Measurements from ENCODE around the gene SVIL. TPM values are rescaled to one million over a fixed set of nuclear protein-coding genes. Genes with fewer than 3 reads are reported as not detected.
A peak's percentile ranks its signal among the peaks of the same experiment; 100 is the strongest.
"Not testable (repeated sequence)": the region's sequence is repeated elsewhere in the genome, so short reads cannot be mapped to it uniquely, and the experiment has no call there.

Gene SVIL
- total RNA-seq, 1 experiment from 2014 or later: 15.3 TPM

DNA sequence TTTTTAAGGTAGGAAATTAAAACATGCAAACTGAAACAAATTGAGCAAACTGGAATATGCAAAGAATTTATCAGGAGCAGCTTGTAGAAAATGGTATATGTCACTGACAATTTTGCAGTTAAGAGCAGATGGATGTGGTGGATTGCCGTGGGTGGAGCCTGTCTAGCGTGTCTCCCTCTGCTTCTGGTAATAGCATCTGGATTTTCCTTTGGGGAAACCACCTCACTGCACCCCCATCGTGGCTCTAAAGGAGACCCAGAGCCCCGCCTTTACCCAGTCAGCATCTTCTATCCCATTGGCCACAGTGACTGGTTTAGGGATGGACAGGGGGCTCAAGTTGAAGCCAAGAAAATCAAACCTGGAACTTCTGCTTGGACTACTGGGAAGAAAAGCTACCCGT, 142.9 kb downstream of the SVIL start:
- DNase-seq: no peak
- H3K18ac ChIP-seq (ENCODE audit: insufficient read length, low read depth, low read length): no peak overlapping the region
- H2BK15ac ChIP-seq (ENCODE audit: low read depth, low read length): no peak overlapping the region
- H3K4me3 Mint-ChIP-seq: no peak overlapping the region
- no peak overlapping the region for H3K9ac ChIP-seq (ENCODE audit: extremely low read depth, insufficient read length, low read length)
- no peak overlapping the region for H3K27ac ChIP-seq (ENCODE audit: insufficient read length, low read depth, low read length)
- H2BK120ac ChIP-seq (ENCODE audit: low read depth, low read length, poor library complexity, severe bottlenecking): no peak overlapping the region
- no peak overlapping the region for H3K23ac ChIP-seq (ENCODE audit: insufficient read length, low read depth, low read length)
- no peaks in the 10 kb centered on the region for H3K9me3 ChIP-seq (ENCODE audit: control insufficient read depth, low read depth, low read length)
- no peak overlapping the region for H2BK5ac ChIP-seq (ENCODE audit: insufficient read length, low read length)
- no peak overlapping the region for H3K56ac ChIP-seq (ENCODE audit: insufficient read length, low read depth, low read length)
- H4K5ac ChIP-seq (ENCODE audit: insufficient read length, low read depth, low read length): no peak overlapping the region
- no CpG with 5 or more reads among the region's 5 CpGs for WGBS (ENCODE audit: extremely low coverage, insufficient read length, low lambda C conversion rate)
- no peak overlapping the region for H3K27ac Mint-ChIP-seq
- peaks cover 1 to 34% (median 3%) of the 10 kb centered on the region in 3 experiments; a peak in 5 of 7 replicates for H3K36me3 Mint-ChIP-seq (ENCODE audit: insufficient read depth in 1 of 3, low read depth in 3 of 3)
- no peaks in the 10 kb centered on the region for H3K4me1 ChIP-seq (ENCODE audit: insufficient read depth, low read length)
- H3K27me3 Mint-ChIP-seq (ENCODE audit: low read depth): no peaks in the 10 kb centered on the region
- TF ChIP-seq, protein P1, sequence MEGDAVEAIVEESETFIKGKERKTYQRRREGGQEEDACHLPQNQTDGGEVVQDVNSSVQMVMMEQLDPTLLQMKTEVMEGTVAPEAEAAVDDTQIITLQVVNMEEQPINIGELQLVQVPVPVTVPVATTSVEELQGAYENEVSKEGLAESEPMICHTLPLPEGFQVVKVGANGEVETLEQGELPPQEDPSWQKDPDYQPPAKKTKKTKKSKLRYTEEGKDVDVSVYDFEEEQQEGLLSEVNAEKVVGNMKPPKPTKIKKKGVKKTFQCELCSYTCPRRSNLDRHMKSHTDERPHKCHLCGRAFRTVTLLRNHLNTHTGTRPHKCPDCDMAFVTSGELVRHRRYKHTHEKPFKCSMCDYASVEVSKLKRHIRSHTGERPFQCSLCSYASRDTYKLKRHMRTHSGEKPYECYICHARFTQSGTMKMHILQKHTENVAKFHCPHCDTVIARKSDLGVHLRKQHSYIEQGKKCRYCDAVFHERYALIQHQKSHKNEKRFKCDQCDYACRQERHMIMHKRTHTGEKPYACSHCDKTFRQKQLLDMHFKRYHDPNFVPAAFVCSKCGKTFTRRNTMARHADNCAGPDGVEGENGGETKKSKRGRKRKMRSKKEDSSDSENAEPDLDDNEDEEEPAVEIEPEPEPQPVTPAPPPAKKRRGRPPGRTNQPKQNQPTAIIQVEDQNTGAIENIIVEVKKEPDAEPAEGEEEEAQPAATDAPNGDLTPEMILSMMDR (conservative IDR thresholded peaks at IDR 0.05): no peak
- H3K4ac ChIP-seq (ENCODE audit: low read depth, low read length): no peak overlapping the region
- no peak overlapping the region for H2AFZ ChIP-seq (ENCODE audit: low read length)
- no peaks in the 10 kb centered on the region for H3K9me3 Mint-ChIP-seq
- no peak overlapping the region for H3K4me2 ChIP-seq (ENCODE audit: insufficient read depth, insufficient read length, low read length)
- H4K20me1 ChIP-seq (ENCODE audit: control insufficient read depth, insufficient read depth, insufficient read length): no peaks in the 10 kb centered on the region
- H3K23me2 ChIP-seq (ENCODE audit: insufficient read length, low read depth, low read length, poor library complexity, severe bottlenecking): no peaks in the 10 kb centered on the region
- H2AK5ac ChIP-seq (ENCODE audit: insufficient read length, low read length): no peak overlapping the region
- no peak overlapping the region for H2BK12ac ChIP-seq (ENCODE audit: insufficient read length, low read depth, low read length)
- no peak overlapping the region for H3T11ph ChIP-seq (ENCODE audit: low read length)
- H3K79me2 ChIP-seq (ENCODE audit: insufficient read depth, low read length): no peaks in the 10 kb centered on the region
- H2BK20ac ChIP-seq (ENCODE audit: low read depth, low read length, poor library complexity, severe bottlenecking): no peak overlapping the region
- no peak overlapping the region for H4K91ac ChIP-seq (ENCODE audit: insufficient read length, low read depth, low read length)
- no peak overlapping the region for H3K14ac ChIP-seq (ENCODE audit: insufficient read depth, low read length)
- H3K4me1 Mint-ChIP-seq: peaks cover 12 to 16% of the 10 kb centered on the region in 2 experiments
- H3K79me1 ChIP-seq (ENCODE audit: insufficient read depth, low read depth, low read length, poor library complexity, severe bottlenecking): no peaks in the 10 kb centered on the region
- H4K8ac ChIP-seq (replicated peaks; ENCODE audit: insufficient read length, low read depth, low read length): no peak overlapping the region
- H3K27me3 ChIP-seq (ENCODE audit: insufficient read depth, low read length): no peaks in the 10 kb centered on the region

DNA sequence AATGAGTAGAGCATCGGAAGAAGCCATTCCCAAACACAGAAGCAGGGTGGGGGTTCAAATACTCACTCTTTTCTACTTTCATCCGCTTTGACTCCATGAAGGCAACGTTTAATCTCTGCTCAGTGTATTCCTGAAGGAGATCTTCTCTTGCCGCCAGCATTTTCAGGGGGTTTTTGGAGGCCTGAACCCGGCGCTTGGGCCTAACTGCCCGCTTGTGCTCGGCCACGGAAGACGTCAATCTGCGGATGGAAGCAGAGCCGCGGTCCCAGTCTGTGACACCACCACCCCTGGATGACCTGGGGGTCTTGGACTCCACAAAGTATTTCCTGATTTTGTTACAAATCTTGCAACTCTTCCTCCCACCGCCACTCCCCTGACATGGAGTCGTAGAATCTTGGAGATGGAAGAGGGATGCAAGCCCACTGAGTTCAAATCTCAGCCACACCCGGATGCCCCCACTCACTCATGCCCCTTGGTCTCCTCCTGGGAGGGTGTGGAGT, 143.9 kb downstream of the SVIL start:
- not testable (repeated sequence) for H3K27me3 Mint-ChIP-seq (ENCODE audit: low read depth); H3T11ph ChIP-seq (ENCODE audit: low read length); H3K4me1 Mint-ChIP-seq; H4K91ac ChIP-seq (ENCODE audit: insufficient read length, low read depth, low read length); H3K9me3 Mint-ChIP-seq; H3K56ac ChIP-seq (ENCODE audit: insufficient read length, low read depth, low read length); H2BK15ac ChIP-seq (ENCODE audit: low read depth, low read length); H2AFZ ChIP-seq (ENCODE audit: low read length); H3K23me2 ChIP-seq (ENCODE audit: insufficient read length, low read depth, low read length, poor library complexity, severe bottlenecking); H3K9ac ChIP-seq (ENCODE audit: extremely low read depth, insufficient read length, low read length); H3K27me3 ChIP-seq (ENCODE audit: insufficient read depth, low read length); H3K9me3 ChIP-seq (ENCODE audit: control insufficient read depth, low read depth, low read length); H2BK5ac ChIP-seq (ENCODE audit: insufficient read length, low read length); H3K4me1 ChIP-seq (ENCODE audit: insufficient read depth, low read length); H3K23ac ChIP-seq (ENCODE audit: insufficient read length, low read depth, low read length); H3K14ac ChIP-seq (ENCODE audit: insufficient read depth, low read length); H3K27ac ChIP-seq (ENCODE audit: insufficient read length, low read depth, low read length); H4K5ac ChIP-seq (ENCODE audit: insufficient read length, low read depth, low read length); H3K79me1 ChIP-seq (ENCODE audit: insufficient read depth, low read depth, low read length, poor library complexity, severe bottlenecking); H3K4ac ChIP-seq (ENCODE audit: low read depth, low read length); H3K79me2 ChIP-seq (ENCODE audit: insufficient read depth, low read length); H3K4me2 ChIP-seq (ENCODE audit: insufficient read depth, insufficient read length, low read length); H2BK20ac ChIP-seq (ENCODE audit: low read depth, low read length, poor library complexity, severe bottlenecking); DNase-seq; H3K18ac ChIP-seq (ENCODE audit: insufficient read length, low read depth, low read length); H4K20me1 ChIP-seq (ENCODE audit: control insufficient read depth, insufficient read depth, insufficient read length); H2AK5ac ChIP-seq (ENCODE audit: insufficient read length, low read length); H3K4me3 Mint-ChIP-seq; H4K8ac ChIP-seq (replicated peaks; ENCODE audit: insufficient read length, low read depth, low read length); H2BK12ac ChIP-seq (ENCODE audit: insufficient read length, low read depth, low read length); H2BK120ac ChIP-seq (ENCODE audit: low read depth, low read length, poor library complexity, severe bottlenecking)
- no CpG with 5 or more reads among the region's 16 CpGs for WGBS (ENCODE audit: extremely low coverage, insufficient read length, low lambda C conversion rate)
- Mint-ChIP-seq H3K27ac (0 out of 7 replicates have a peak overlapping the region, but pooled peaks of 1 of the 3 experiments have one; percentile 61), H3K36me3 (ENCODE audit: insufficient read depth in 1 of 3, low read depth in 3 of 3) (peaks cover 1 to 41% (median 4%) of the 10 kb centered on the region in 3 experiments; a peak in 6 of 7 replicates)
